ENCODE data around the gene GJB3. TPM values are rescaled to one million over a fixed set of nuclear protein-coding genes. Genes with fewer than 3 reads are reported as not detected.

Gene GJB3
- total and polyA plus RNA-seq, 2 experiments from 2014 or later = 0.43 TPM; not detected in 1

DNA sequence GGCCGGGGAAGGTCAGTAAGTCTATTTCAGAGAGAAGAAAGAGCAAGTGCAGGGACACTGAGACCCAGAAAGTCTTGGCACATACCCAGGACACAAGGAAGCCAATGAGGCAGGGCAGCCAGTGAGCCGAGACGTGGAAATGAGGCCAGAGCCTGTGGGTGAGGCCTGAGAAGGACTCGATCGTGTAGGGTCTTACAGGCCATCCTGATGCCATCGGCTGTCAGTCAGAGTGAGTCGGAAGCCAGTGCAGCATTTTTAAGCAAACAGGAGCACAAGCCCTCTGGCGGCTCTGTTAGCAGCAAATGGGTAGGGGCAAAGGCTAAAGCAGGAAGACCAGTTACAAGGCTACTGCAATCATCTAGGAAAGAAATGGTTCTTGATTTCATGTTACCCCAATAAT lies 6.1 kb upstream of the GJB3 start:
- H3K9me2 ChIP-seq (ENCODE audit: insufficient read depth) = no peaks in the 10 kb centered on the region
- WGBS, 2 experiments (ENCODE audit: low coverage in 1 of 2, low lambda C conversion rate in 2 of 2, missing lambda C conversion rate in 2 of 2) = 58 to 61% methylated on average over 8 of the region's 8 CpGs
- H3K9ac ChIP-seq = no peak overlapping the region
- H3F3A ChIP-seq (ENCODE audit: insufficient read depth) = peaks cover 6% of the 10 kb centered on the region; the same call in 1 of the 2 replicates
- in situ Hi-C loops (cut with MboI) = no loop called here
- H3K9me3 ChIP-seq (ENCODE audit: low read depth) = no peaks in the 10 kb centered on the region
- H3K4me1 ChIP-seq (ENCODE audit: insufficient read depth) = peaks cover 9% of the 10 kb centered on the region; the same call in 1 of the 2 replicates
- H2AFZ ChIP-seq = no peak overlapping the region
- H3K4me3 ChIP-seq = no peak overlapping the region
- H4K20me1 ChIP-seq (ENCODE audit: insufficient read depth) = no peaks in the 10 kb centered on the region
- DNase-seq = no peak
- H3K4me2 ChIP-seq (ENCODE audit: unreplicated experiment) = no peak overlapping the region
- peaks cover 20% of the 10 kb centered on the region for H3K27me3 ChIP-seq (replicated peaks; ENCODE audit: insufficient read depth)
- H3K79me2 ChIP-seq (ENCODE audit: insufficient read depth) = no peaks in the 10 kb centered on the region
- no peak overlapping the region for H3K27ac ChIP-seq
- TF ChIP-seq EZH2phosphoT487 (IDR thresholded peaks at IDR 0.05; ENCODE audit: insufficient read depth, low read depth) (no peak), EZH2 (IDR thresholded peaks at IDR 0.05; ENCODE audit: insufficient read depth, poor library complexity, severe bottlenecking) (no peak)
- no peaks in the 10 kb centered on the region for H3K36me3 ChIP-seq (ENCODE audit: low read depth)

DNA sequence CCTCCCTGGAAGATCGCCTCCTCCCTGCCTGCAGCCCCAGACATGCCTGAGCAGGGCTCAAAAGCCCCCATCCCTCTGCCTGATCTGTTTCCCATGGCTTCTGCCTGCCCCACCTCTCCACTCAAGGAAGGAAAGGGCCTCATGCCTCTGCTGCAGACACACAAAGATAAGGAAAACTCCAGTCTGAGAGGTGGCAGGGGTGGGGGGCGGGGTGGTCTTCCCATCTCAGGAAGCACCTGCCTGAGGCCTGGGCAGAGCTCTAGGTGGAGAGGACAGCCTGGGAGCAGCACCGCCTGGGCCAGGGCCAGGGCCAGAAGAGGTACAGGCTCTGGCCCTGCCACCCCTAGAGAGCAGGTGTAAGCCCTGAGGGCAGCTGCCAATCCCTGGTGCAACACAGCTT lies 4.1 kb upstream of the GJB3 start:
- in situ Hi-C loops (cut with MboI) = no loop called here
- no peaks in the 10 kb centered on the region for H3K9me3 ChIP-seq (ENCODE audit: low read depth)
- H3K27me3 ChIP-seq (replicated peaks; ENCODE audit: insufficient read depth) = peaks cover 35% of the 10 kb centered on the region
- no peaks in the 10 kb centered on the region for H3K4me1 ChIP-seq (ENCODE audit: insufficient read depth)
- H3K27ac ChIP-seq = no peak overlapping the region
- H2AFZ ChIP-seq = no peak overlapping the region
- H3K36me3 ChIP-seq (ENCODE audit: low read depth) = no peaks in the 10 kb centered on the region
- 27 to 35% methylated on average over 3 of the region's 3 CpGs for WGBS, 2 experiments (ENCODE audit: low coverage in 1 of 2, low lambda C conversion rate in 2 of 2, missing lambda C conversion rate in 2 of 2)
- H4K20me1 ChIP-seq (ENCODE audit: insufficient read depth) = no peaks in the 10 kb centered on the region
- H3K4me2 ChIP-seq (ENCODE audit: unreplicated experiment) = no peak overlapping the region
- DNase-seq = no peak
- no peak overlapping the region for H3K9ac ChIP-seq
- peaks cover 6% of the 10 kb centered on the region; the same call in 1 of the 2 replicates for H3F3A ChIP-seq (ENCODE audit: insufficient read depth)
- no peaks in the 10 kb centered on the region for H3K79me2 ChIP-seq (ENCODE audit: insufficient read depth)
- H3K9me2 ChIP-seq (ENCODE audit: insufficient read depth) = no peaks in the 10 kb centered on the region
- TF ChIP-seq EZH2phosphoT487 (IDR thresholded peaks at IDR 0.05; ENCODE audit: insufficient read depth, low read depth) = no peak
- no peak for TF ChIP-seq EZH2 (IDR thresholded peaks at IDR 0.05; ENCODE audit: insufficient read depth, poor library complexity, severe bottlenecking)
- H3K4me3 ChIP-seq = no peak overlapping the region

DNA sequence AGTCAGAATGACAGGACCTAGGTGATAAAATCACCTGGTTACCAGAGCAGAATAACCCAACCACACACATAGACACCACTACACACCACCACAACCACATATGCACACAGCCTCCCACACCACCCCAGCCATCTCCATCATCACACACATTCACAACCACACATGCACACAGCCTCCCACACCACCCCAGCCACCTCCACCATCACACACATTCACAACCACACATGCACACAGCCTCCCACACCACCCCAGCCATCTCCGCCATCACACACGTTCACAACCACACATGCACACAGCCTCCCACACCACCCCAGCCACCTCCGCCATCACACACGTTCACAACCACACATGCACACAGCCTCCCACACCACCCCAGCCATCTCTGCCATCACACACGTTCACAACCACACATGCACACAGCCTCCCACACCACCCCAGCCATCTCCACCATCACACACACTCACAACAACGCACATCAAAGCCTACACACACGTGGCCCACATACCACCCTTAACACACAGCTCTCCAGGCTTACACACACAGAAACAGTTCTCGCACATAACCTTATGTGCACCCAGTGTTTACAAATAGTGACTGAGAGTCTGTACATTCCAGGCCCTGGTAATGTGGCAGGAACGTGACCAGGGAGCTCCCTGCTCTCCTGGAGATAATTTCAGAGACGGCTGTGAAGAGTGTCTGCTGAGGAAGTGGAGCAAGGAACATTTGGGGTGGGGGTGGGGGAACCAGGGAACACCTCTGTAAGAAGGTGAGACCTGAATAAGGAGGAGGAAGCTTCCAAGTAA lies 3.3 kb upstream of the GJB3 start:
- no peaks in the 10 kb centered on the region for H3K9me2 ChIP-seq (ENCODE audit: insufficient read depth)
- no peak for DNase-seq
- in situ Hi-C loops (cut with MboI) = no loop called here
- no peaks in the 10 kb centered on the region for H3K36me3 ChIP-seq (ENCODE audit: low read depth)
- H3F3A ChIP-seq (ENCODE audit: insufficient read depth) = peaks cover 6% of the 10 kb centered on the region; the same call in 1 of the 2 replicates
- no peaks in the 10 kb centered on the region for H4K20me1 ChIP-seq (ENCODE audit: insufficient read depth)
- 29 to 45% methylated on average over 6 to 10 of the region's 10 CpGs for WGBS, 2 experiments (ENCODE audit: low coverage in 1 of 2, low lambda C conversion rate in 2 of 2, missing lambda C conversion rate in 2 of 2)
- H3K27ac ChIP-seq = no peak overlapping the region
- no peak overlapping the region for H3K9ac ChIP-seq
- no peaks in the 10 kb centered on the region for H3K4me1 ChIP-seq (ENCODE audit: insufficient read depth)
- TF ChIP-seq EZH2phosphoT487 (IDR thresholded peaks at IDR 0.05; ENCODE audit: insufficient read depth, low read depth) (no peak), EZH2 (IDR thresholded peaks at IDR 0.05; ENCODE audit: insufficient read depth, poor library complexity, severe bottlenecking) (no peak)
- H3K4me2 ChIP-seq (ENCODE audit: unreplicated experiment) = no peak overlapping the region
- H2AFZ ChIP-seq = no peak overlapping the region
- H3K4me3 ChIP-seq = no peak overlapping the region
- no peaks in the 10 kb centered on the region for H3K79me2 ChIP-seq (ENCODE audit: insufficient read depth)
- peaks cover 39% of the 10 kb centered on the region for H3K27me3 ChIP-seq (replicated peaks; ENCODE audit: insufficient read depth)
- H3K9me3 ChIP-seq (ENCODE audit: low read depth) = no peaks in the 10 kb centered on the region

DNA sequence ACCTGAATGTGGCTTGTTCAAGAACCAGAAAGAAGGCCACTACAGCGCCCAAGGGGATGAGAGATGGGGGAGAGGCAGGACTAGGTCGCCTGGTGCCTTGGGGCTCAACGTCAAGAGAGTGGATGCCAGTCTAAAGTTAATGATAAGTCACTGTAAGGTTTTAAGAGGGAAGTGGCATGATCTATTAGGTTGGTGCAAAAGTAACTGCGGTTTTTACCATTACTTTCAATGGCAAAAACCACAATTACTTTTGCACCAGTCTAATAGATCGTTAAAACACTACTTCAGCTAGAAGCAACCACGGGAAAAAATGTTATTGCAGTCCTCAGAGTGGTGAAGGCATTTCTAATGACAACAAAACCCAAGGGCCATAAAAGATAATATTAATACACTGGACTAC lies 2.6 kb upstream of the GJB3 start:
- H2AFZ ChIP-seq = no peak overlapping the region
- in situ Hi-C loops (cut with MboI) = no loop called here
- no peaks in the 10 kb centered on the region for H3K9me3 ChIP-seq (ENCODE audit: low read depth)
- no peak overlapping the region for H3K4me2 ChIP-seq (ENCODE audit: unreplicated experiment)
- H3K27ac ChIP-seq = no peak overlapping the region
- no peaks in the 10 kb centered on the region for H3K79me2 ChIP-seq (ENCODE audit: insufficient read depth)
- no peak overlapping the region for H3K4me3 ChIP-seq
- no peaks in the 10 kb centered on the region for H4K20me1 ChIP-seq (ENCODE audit: insufficient read depth)
- H3K9ac ChIP-seq = no peak overlapping the region
- TF ChIP-seq EZH2phosphoT487 (IDR thresholded peaks at IDR 0.05; ENCODE audit: insufficient read depth, low read depth) (no peak), EZH2 (IDR thresholded peaks at IDR 0.05; ENCODE audit: insufficient read depth, poor library complexity, severe bottlenecking) (no peak)
- H3F3A ChIP-seq (ENCODE audit: insufficient read depth) = peaks cover 6% of the 10 kb centered on the region; the same call in 1 of the 2 replicates
- 55 to 59% methylated on average over 6 of the region's 6 CpGs for WGBS, 2 experiments (ENCODE audit: low coverage in 1 of 2, low lambda C conversion rate in 2 of 2, missing lambda C conversion rate in 2 of 2)
- H3K4me1 ChIP-seq (ENCODE audit: insufficient read depth) = no peaks in the 10 kb centered on the region
- no peaks in the 10 kb centered on the region for H3K36me3 ChIP-seq (ENCODE audit: low read depth)
- DNase-seq = no peak
- peaks cover 39% of the 10 kb centered on the region for H3K27me3 ChIP-seq (replicated peaks; ENCODE audit: insufficient read depth)
- no peaks in the 10 kb centered on the region for H3K9me2 ChIP-seq (ENCODE audit: insufficient read depth)

Measured in GM23248 (cell line).